Measurements from ENCODE around the gene GADL1. TPM values are rescaled to one million over a fixed set of nuclear protein-coding genes. Genes with fewer than 3 reads are reported as not detected.

Gene GADL1
- total RNA-seq (2021; ENCODE audit: unreplicated experiment): not detected
- polyA plus RNA-seq (2012): not detected in 2 replicates
- percentile 4 among the genes with signal in this experiment for Bru-seq, nascent RNA
- BruChase-seq, experiment 1, labeled RNA remaining after a 6-hour chase: percentile 1 among the genes with signal in this experiment
- BruChase-seq, experiment 2, labeled RNA remaining after a 2-hour chase: percentile 3 among the genes with signal in this experiment
- long read RNA-seq: 0 reads

DNA sequence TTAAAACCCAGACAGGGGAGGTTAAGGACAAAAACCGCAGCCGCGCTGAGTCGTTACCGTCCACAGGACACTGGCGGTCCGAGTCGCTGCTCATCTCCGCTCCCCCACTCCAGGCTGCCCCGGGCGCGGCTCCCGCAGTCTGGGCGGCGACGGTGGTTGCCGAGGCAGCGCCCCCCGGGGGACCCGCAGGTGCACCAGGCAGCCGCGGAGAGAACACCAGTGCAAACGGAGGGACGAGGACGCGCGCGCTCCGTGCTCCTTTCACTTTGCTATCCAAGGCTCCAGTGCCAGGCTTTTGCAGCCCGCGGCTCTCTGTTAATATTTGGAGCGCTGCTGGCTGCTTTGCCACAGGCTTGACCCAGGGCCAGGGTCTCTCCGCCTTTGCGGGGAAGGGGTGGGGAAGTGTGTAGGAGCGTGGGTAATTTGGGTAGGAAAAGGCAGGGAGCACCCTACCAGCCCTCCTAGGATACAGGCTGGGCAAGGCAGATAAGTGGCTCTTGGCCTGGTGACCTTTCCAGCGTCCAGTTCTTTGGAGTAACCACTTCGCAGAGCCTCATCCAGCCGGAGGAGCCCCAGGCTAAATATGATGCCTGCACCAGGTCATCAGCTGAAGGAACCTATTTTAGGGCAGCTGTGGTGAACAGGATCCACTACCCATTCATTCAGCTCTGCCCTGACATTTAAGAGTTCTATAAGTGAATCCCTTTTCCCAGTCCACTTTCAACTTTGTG lies at the start of gene GADL1:
Gene GADL1, minus strand, starts transcription at position 141 of the 731 bp plus-strand sequence. Its CDS starts 47 bp downstream, at position 94.
- Histone ChIP-seq H3K4me1 (ENCODE audit: control insufficient read depth in 1 of 2, insufficient read depth in 2 of 2, low read length in 2 of 2) (peaks cover 0 to 9% of the 10 kb centered on the region in 2 experiments; a peak in 1 of 4 replicates), H2AFZ (ENCODE audit: low read depth, low read length, poor library complexity, severe bottlenecking) (peak within 1 kb of the TSS; percentile 70), H3K4me2 (ENCODE audit: low read length) (peak within 1 kb of the TSS; percentile 86), H3K27ac (ENCODE audit: low read depth, low read length) (no peak within 1 kb of the TSS), H3K27me3 (ENCODE audit: insufficient read depth, low read length) (peaks cover 10% of the 10 kb centered on the region), H3K4me3 (replicated peaks in 1 of 2; ENCODE audit: low read depth in 1 of 2, low read length in 2 of 2) (peak within 1 kb of the TSS; percentile 45 to 62), H4K20me1 (ENCODE audit: insufficient read depth) (no peaks in the 10 kb centered on the region), H3K9me3 (ENCODE audit: control insufficient read depth in 1 of 2, insufficient read depth in 1 of 2, low read depth in 1 of 2, low read length in 2 of 2) (no peaks in the 10 kb centered on the region), H3K79me2 (ENCODE audit: insufficient read depth, low read length) (no peaks in the 10 kb centered on the region), H3K9me2 (ENCODE audit: insufficient read depth) (no peaks in the 10 kb centered on the region), H3K36me3 (ENCODE audit: control insufficient read depth in 1 of 2, insufficient read depth in 2 of 2, low read length in 2 of 2) (no peaks in the 10 kb centered on the region), H3K9ac (ENCODE audit: low read length) (no peak within 1 kb of the TSS; the same call in 1 of the 2 replicates)
- no TSS peak for BruUV-seq (replicated peaks)
- CTCF ChIA-PET: no interaction called here
- ATAC-seq: peak; percentile 81
- TF ChIP-seq ELF1 (IDR thresholded peaks at IDR 0.05; ENCODE audit: borderline replicate concordance, low read depth): no peak
- TF ChIP-seq EZH2 (IDR thresholded peaks at IDR 0.05): no peak
- TF ChIP-seq, protein P1, sequence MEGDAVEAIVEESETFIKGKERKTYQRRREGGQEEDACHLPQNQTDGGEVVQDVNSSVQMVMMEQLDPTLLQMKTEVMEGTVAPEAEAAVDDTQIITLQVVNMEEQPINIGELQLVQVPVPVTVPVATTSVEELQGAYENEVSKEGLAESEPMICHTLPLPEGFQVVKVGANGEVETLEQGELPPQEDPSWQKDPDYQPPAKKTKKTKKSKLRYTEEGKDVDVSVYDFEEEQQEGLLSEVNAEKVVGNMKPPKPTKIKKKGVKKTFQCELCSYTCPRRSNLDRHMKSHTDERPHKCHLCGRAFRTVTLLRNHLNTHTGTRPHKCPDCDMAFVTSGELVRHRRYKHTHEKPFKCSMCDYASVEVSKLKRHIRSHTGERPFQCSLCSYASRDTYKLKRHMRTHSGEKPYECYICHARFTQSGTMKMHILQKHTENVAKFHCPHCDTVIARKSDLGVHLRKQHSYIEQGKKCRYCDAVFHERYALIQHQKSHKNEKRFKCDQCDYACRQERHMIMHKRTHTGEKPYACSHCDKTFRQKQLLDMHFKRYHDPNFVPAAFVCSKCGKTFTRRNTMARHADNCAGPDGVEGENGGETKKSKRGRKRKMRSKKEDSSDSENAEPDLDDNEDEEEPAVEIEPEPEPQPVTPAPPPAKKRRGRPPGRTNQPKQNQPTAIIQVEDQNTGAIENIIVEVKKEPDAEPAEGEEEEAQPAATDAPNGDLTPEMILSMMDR (IDR thresholded peaks at IDR 0.05 in 2 of 3, conservative IDR thresholded peaks at IDR 0.05 in 1 of 3; ENCODE audit: borderline replicate concordance in 1 of 3, insufficient read depth in 1 of 3, low read depth in 2 of 3, low read length in 2 of 3): no peak
- no peak for TF ChIP-seq YY1 (IDR thresholded peaks at IDR 0.05; ENCODE audit: extremely low read depth, insufficient replicate concordance, low read depth, low read length)
- TF ChIP-seq ATF3 (IDR thresholded peaks at IDR 0.05): no peak
- TF ChIP-seq, protein P2, sequence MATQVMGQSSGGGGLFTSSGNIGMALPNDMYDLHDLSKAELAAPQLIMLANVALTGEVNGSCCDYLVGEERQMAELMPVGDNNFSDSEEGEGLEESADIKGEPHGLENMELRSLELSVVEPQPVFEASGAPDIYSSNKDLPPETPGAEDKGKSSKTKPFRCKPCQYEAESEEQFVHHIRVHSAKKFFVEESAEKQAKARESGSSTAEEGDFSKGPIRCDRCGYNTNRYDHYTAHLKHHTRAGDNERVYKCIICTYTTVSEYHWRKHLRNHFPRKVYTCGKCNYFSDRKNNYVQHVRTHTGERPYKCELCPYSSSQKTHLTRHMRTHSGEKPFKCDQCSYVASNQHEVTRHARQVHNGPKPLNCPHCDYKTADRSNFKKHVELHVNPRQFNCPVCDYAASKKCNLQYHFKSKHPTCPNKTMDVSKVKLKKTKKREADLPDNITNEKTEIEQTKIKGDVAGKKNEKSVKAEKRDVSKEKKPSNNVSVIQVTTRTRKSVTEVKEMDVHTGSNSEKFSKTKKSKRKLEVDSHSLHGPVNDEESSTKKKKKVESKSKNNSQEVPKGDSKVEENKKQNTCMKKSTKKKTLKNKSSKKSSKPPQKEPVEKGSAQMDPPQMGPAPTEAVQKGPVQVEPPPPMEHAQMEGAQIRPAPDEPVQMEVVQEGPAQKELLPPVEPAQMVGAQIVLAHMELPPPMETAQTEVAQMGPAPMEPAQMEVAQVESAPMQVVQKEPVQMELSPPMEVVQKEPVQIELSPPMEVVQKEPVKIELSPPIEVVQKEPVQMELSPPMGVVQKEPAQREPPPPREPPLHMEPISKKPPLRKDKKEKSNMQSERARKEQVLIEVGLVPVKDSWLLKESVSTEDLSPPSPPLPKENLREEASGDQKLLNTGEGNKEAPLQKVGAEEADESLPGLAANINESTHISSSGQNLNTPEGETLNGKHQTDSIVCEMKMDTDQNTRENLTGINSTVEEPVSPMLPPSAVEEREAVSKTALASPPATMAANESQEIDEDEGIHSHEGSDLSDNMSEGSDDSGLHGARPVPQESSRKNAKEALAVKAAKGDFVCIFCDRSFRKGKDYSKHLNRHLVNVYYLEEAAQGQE (IDR thresholded peaks at IDR 0.05; ENCODE audit: low read depth): no peak
- no peak for TF ChIP-seq FOSL1 (IDR thresholded peaks at IDR 0.05; ENCODE audit: low read depth)
- TF ChIP-seq POLR2A (IDR thresholded peaks at IDR 0.05; ENCODE audit: borderline replicate concordance, extremely low read depth, insufficient read depth, insufficient read length): no peak
- TF ChIP-seq TCF7L2 (IDR thresholded peaks at IDR 0.05; ENCODE audit: borderline replicate concordance, extremely low read depth, insufficient read depth, insufficient read length): no peak
- no peak for TF ChIP-seq SIN3A (IDR thresholded peaks at IDR 0.05; ENCODE audit: low read depth)
- TF ChIP-seq MAX (IDR thresholded peaks at IDR 0.05): no peak
- no peak for TF ChIP-seq POLR2AphosphoS5 (IDR thresholded peaks at IDR 0.05; ENCODE audit: low read depth, low read length)
- TF ChIP-seq RAD21 (IDR thresholded peaks at IDR 0.05; ENCODE audit: low read depth): no peak
- no peak for TF ChIP-seq SRF (IDR thresholded peaks at IDR 0.05; ENCODE audit: low read depth)
- TF ChIP-seq SP1 (IDR thresholded peaks at IDR 0.05; ENCODE audit: low read depth): no peak
- TF ChIP-seq CBX3 (IDR thresholded peaks at IDR 0.05; ENCODE audit: low read depth): no peak
- TF ChIP-seq EZH2phosphoT487 (IDR thresholded peaks at IDR 0.05; ENCODE audit: borderline replicate concordance): no peak
- no peak for TF ChIP-seq ZNF274 (IDR thresholded peaks at IDR 0.05; ENCODE audit: low read depth, low read length)
- TF ChIP-seq CEBPB (IDR thresholded peaks at IDR 0.05; ENCODE audit: low read depth): no peak
- RAD21 ChIA-PET (ENCODE audit: low non-redundant PET in 1 of 2, low total read pairs in 2 of 2, uncharacterized antibody in 2 of 2, unreplicated experiment in 2 of 2): no interaction called here
- POLR2A ChIA-PET: no interaction called here
- intact Hi-C loops (cut with micrococcal nuclease): no loop called here
- DNase-seq (ENCODE audit: low read depth, low spot score): no peak
